Glomerular visceral epithelial cell (primary cell): ENCODE measurements around the gene VEZT.

ENCODE experiments used
- DNase-seq: peaks from one replicate; pipeline ENCODE4 v3.0.0-alpha.2; 2016; ENCODE audit errors: extremely low spot score

Gene VEZT

GRCh38 chr12:95200128-95200894, 17.3 kb upstream of the VEZT start:
- DNase-seq, result no peak

GRCh38 chr12:95201056-95201670, 16.4 kb upstream of the VEZT start:
- DNase-seq, result peak; percentile 32

GRCh38 chr12:95202691-95203486, 14.7 kb upstream of the VEZT start:
- no peak for DNase-seq

- DNase-seq, result no peak
Measured at GRCh38 chr12:95203487-95204030, 14.0 kb upstream of the VEZT start.

GRCh38 chr12:95204141-95204866, 13.3 kb upstream of the VEZT start:
- DNase-seq, result peak; percentile 98

- DNase-seq, result no peak
Measured at GRCh38 chr12:95205016-95205624, 12.5 kb upstream of the VEZT start.

GRCh38 chr12:95205685-95206084, 11.9 kb upstream of the VEZT start:
- DNase-seq, result peak; percentile 55

GRCh38 chr12:95206916-95207315, 10.7 kb upstream of the VEZT start:
- DNase-seq, result no peak

GRCh38 chr12:95207407-95207806, 10.2 kb upstream of the VEZT start:
- DNase-seq, result no peak

GRCh38 chr12:95208678-95209077, 8.9 kb upstream of the VEZT start:
- DNase-seq, result peak; percentile 39

GRCh38 chr12:95212586-95212985, 5.0 kb upstream of the VEZT start:
- no peak for DNase-seq

GRCh38 chr12:95213119-95213518, 4.5 kb upstream of the VEZT start:
- DNase-seq, result no peak

GRCh38 chr12:95213928-95214327, 3.7 kb upstream of the VEZT start:
- DNase-seq, result no peak

- no peak for DNase-seq
Measured at GRCh38 chr12:95214466-95214865, 3.1 kb upstream of the VEZT start.

GRCh38 chr12:95215949-95216348, 1.7 kb upstream of the VEZT start:
- peak; percentile 46 for DNase-seq

- peak; percentile 40 for DNase-seq
Measured at GRCh38 chr12:95216711-95217376, 763 bp upstream of the VEZT start.

GRCh38 chr12:95218150-95219133, 835 bp downstream of the VEZT start:
- peak; percentile 84 for DNase-seq

- DNase-seq, result no peak
Measured at GRCh38 chr12:95220190-95220589, 2.6 kb downstream of the VEZT start.

- DNase-seq, result no peak
Measured at GRCh38 chr12:95220726-95221125, 3.1 kb downstream of the VEZT start.
